ENCODE measurements around the gene VSTM2B. TPM values are rescaled to one million over a fixed set of nuclear protein-coding genes. Genes with fewer than 3 reads are reported as not detected.

The VSTM2B gene
- total RNA-seq, 1 donor from 2014 or later: not detected

DNA sequence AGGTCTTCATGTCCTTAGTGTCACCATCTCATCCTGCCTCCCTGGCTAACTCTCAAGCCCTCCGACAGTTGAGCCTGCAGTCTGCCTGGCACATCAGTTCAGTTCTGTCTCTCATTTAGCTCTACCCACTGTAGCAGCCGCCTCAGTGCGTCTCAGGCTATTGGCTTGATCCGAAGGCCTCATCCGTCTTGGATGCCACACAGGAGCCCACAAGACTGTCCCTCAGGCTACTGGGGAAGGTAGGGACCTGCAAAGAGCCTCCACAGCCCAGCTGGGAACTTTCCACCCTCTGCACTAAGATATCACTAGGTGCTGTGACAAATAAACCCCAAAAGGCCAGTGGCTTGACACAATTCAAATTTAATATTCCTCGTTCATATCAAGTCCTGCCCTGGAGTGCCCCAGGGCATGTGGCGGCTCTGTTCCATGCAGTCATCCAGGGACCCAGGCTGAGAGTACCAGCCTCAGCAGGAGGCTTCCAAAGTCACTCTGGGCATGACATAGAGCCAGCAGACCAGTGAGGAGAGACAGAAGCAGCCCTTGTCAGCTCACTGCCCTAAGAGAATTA is 5.7 kb downstream of the VSTM2B start:
- Mint-ChIP-seq H3K36me3 (ENCODE audit: low read depth) (peaks cover 3% of the 10 kb centered on the region), H3K27me3 (ENCODE audit: low read depth) (peaks cover 66% of the 10 kb centered on the region)

DNA sequence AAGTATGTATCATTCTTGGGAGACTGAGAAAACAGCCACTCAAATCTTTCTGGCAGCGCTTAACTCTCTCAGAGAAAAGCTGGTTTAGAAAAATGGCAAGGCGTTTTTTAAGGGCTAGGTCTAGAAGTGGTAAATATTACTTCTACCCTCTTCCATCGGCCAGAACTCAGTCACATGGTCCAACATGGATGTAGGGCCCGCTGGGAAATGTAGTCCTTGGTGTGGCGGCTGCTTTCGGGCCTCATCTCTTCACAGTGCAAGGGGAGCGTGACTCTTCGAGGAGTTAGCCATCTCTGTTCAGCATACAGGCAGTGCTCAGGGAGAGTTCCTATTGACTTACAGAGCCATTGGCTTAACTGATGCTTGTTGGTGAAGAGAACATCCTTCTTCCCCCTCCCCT is 6.3 kb downstream of the VSTM2B start:
- DNase-seq (ENCODE audit: low spot score): no peak
- Mint-ChIP-seq H3K36me3 (ENCODE audit: low read depth) (peaks cover 3% of the 10 kb centered on the region), H3K27me3 (ENCODE audit: low read depth) (peaks cover 66% of the 10 kb centered on the region), H3K4me3 (ENCODE audit: unreplicated experiment) (no peak overlapping the region), H3K4me1 (ENCODE audit: low read depth) (peaks cover 22% of the 10 kb centered on the region), H3K27ac (ENCODE audit: unreplicated experiment) (no peak overlapping the region), H3K9me3 (ENCODE audit: low read depth) (no peaks in the 10 kb centered on the region)
- TF ChIP-seq, protein P1, sequence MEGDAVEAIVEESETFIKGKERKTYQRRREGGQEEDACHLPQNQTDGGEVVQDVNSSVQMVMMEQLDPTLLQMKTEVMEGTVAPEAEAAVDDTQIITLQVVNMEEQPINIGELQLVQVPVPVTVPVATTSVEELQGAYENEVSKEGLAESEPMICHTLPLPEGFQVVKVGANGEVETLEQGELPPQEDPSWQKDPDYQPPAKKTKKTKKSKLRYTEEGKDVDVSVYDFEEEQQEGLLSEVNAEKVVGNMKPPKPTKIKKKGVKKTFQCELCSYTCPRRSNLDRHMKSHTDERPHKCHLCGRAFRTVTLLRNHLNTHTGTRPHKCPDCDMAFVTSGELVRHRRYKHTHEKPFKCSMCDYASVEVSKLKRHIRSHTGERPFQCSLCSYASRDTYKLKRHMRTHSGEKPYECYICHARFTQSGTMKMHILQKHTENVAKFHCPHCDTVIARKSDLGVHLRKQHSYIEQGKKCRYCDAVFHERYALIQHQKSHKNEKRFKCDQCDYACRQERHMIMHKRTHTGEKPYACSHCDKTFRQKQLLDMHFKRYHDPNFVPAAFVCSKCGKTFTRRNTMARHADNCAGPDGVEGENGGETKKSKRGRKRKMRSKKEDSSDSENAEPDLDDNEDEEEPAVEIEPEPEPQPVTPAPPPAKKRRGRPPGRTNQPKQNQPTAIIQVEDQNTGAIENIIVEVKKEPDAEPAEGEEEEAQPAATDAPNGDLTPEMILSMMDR (IDR thresholded peaks at IDR 0.05): no peak

More for the DNA sequence above, 5.7 kb downstream of the VSTM2B start:
- Mint-ChIP-seq H3K9me3 (ENCODE audit: low read depth) (no peaks in the 10 kb centered on the region), H3K4me3 (ENCODE audit: unreplicated experiment) (no peak overlapping the region), H3K27ac (ENCODE audit: unreplicated experiment) (no peak overlapping the region), H3K4me1 (ENCODE audit: low read depth) (peaks cover 22% of the 10 kb centered on the region)
- TF ChIP-seq, protein P1 (IDR thresholded peaks at IDR 0.05): no peak
- peak; percentile 75 for DNase-seq (ENCODE audit: low spot score)

DNA sequence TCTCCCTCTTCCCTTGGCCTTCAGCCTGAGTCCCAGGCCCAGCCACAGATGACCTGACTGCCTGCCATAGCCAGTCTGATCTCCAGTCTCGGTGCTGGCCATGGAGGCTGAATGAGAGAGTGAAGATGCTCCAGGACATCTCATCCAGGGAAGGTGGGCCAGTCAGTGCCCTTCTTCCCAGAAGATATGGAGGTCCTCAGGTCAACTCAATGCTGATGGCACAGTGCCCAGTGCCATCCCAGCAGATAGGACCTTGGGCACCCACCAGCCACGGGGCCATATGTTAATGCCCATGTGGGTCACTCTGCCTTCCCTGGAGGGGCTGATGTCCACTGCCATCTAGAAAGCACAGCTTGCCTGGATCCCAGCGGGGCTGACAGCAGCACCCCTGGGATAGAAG is 7.2 kb downstream of the VSTM2B start:
- H3K9me3 Mint-ChIP-seq (ENCODE audit: low read depth): no peaks in the 10 kb centered on the region
- no peak overlapping the region for H3K4me3 Mint-ChIP-seq (ENCODE audit: unreplicated experiment)
- H3K27ac Mint-ChIP-seq (ENCODE audit: unreplicated experiment): no peak overlapping the region
- H3K27me3 Mint-ChIP-seq (ENCODE audit: low read depth): peaks cover 60% of the 10 kb centered on the region
- peaks cover 16% of the 10 kb centered on the region for H3K4me1 Mint-ChIP-seq (ENCODE audit: low read depth)
- DNase-seq (ENCODE audit: low spot score): peak; percentile 40
- TF ChIP-seq, protein P1 (IDR thresholded peaks at IDR 0.05): no peak
- peaks cover 3% of the 10 kb centered on the region for H3K36me3 Mint-ChIP-seq (ENCODE audit: low read depth)

DNA sequence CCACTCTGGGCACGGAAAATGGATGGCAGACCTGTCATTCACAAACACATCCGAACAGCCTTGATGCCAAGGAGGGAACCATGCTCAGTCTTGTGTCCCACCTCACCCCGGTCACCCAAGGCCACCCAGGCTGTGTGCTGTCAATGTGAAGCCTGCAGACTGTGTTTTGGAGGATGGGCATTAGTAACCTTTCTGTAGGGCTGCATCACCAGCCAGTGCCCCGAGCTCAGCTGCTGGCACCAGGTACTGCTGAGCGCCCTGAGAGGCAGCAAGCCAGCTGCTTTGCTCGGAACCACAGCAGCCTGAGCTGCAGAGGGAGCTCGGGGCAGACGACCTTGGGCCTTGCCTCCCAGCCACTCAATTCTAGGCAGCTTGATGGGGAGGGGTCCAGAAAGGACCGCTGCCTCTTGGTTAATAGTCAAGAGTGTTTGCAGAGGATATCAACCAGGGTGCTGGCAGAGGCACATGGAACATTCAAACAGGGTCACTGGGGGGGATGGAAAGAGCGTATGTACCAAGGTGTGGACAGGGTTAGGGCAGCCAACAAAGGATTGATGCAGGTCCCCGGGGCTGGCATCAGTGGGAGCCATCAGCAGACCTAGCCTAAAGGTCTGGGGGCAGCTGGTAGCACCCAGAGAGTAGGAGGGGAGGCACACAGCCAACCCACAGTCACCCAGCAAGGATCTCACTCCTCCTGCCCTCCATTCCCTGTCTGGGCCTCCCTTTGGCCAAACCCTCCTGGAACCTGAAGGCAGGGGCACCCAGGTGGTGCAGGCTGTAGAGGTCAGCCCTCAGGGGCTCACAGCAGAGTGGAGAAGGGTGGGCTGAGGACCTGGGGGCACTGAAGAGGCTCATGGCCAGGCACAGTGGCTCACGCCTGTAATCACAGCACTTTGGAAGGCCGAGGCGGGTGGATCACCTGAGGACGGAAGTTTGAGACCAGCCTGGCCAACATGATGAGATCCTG is 8.1 kb downstream of the VSTM2B start:
- no peak overlapping the region for H3K4me3 Mint-ChIP-seq (ENCODE audit: unreplicated experiment)
- peaks cover 9% of the 10 kb centered on the region for H3K4me1 Mint-ChIP-seq (ENCODE audit: low read depth)
- H3K36me3 Mint-ChIP-seq (ENCODE audit: low read depth): peaks cover 3% of the 10 kb centered on the region
- H3K27ac Mint-ChIP-seq (ENCODE audit: unreplicated experiment): no peak overlapping the region
- TF ChIP-seq, protein P1 (IDR thresholded peaks at IDR 0.05): no peak
- peak; percentile 58 for DNase-seq (ENCODE audit: low spot score)
- peaks cover 54% of the 10 kb centered on the region for H3K27me3 Mint-ChIP-seq (ENCODE audit: low read depth)
- no peaks in the 10 kb centered on the region for H3K9me3 Mint-ChIP-seq (ENCODE audit: low read depth)

DNA sequence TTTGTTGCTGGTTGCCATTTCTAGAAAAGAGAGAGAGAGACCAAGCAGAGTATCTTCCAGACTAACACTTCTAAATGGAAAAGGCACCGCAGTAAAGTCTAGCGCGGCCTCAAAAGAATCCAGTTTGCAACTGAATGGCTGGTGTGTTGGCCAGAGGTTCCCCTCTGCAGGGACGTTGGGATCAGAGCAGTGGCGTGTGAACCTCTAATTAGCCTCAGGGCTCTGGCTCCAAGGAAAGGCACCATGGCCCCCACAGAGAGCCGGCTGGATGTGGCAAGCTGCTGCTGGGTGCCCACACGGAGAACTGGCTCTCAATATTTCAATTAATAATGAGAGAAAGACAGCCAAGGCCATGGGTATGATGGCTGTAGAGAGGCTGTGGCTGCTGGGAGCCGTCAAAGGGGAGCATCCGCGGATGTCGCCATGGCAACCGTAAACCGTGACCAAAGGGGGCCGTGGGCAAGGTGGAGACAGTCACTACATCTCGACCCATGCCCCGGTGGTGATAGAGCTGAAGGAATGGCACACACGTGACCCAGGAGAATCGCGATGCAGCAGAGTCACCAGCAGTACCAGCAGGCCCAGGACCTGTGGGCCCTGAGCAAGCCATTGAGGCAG is 9.5 kb downstream of the VSTM2B start:
- Mint-ChIP-seq H3K4me3 (ENCODE audit: unreplicated experiment) (no peak overlapping the region), H3K9me3 (ENCODE audit: low read depth) (no peaks in the 10 kb centered on the region), H3K4me1 (ENCODE audit: low read depth) (no peaks in the 10 kb centered on the region), H3K27me3 (ENCODE audit: low read depth) (peaks cover 46% of the 10 kb centered on the region), H3K36me3 (ENCODE audit: low read depth) (no peaks in the 10 kb centered on the region), H3K27ac (ENCODE audit: unreplicated experiment) (no peak overlapping the region)
- peak; percentile 64 for DNase-seq (ENCODE audit: low spot score)
- TF ChIP-seq, protein P1 (IDR thresholded peaks at IDR 0.05): no peak

Measured in chondrocyte (in vitro differentiated cells).